HG02610 (cell line): Measurements from ENCODE around the gene NFATC1.

ENCODE experiments used
- ATAC-seq: cut with Tn5 transposase; IDR thresholded peaks from one replicate; pipeline ENCODE4 v1.9.1; 2021; ENCODE audit warnings: mild to moderate bottlenecking, moderate library complexity; ENCODE audit not compliant: unreplicated experiment

NFATC1 gene

GRCh38 chr18:79438898-79439627 lies 43.3 kb downstream of the NFATC1 start:
- ATAC-seq = no peak

DNA sequence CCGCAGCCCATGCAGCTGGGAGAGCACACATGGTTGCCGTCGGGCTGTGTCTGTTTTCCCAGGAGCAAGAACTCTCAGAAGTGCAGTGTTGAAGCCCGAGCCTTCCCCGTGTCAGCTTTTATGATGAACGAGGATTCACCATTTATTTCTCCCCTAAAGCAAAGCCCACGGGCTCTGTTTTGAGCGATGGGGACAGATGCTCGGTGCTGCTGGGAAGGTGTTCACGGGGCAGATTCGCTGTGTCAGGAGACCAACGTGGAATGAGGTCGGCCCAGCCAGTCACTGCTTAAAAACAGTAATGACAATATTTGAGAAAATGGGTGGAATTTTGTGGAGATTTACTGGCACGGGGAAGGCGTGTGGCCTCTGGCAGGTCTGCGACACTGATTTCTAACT lies 43.9 kb downstream of the NFATC1 start:
- no peak for ATAC-seq

DNA sequence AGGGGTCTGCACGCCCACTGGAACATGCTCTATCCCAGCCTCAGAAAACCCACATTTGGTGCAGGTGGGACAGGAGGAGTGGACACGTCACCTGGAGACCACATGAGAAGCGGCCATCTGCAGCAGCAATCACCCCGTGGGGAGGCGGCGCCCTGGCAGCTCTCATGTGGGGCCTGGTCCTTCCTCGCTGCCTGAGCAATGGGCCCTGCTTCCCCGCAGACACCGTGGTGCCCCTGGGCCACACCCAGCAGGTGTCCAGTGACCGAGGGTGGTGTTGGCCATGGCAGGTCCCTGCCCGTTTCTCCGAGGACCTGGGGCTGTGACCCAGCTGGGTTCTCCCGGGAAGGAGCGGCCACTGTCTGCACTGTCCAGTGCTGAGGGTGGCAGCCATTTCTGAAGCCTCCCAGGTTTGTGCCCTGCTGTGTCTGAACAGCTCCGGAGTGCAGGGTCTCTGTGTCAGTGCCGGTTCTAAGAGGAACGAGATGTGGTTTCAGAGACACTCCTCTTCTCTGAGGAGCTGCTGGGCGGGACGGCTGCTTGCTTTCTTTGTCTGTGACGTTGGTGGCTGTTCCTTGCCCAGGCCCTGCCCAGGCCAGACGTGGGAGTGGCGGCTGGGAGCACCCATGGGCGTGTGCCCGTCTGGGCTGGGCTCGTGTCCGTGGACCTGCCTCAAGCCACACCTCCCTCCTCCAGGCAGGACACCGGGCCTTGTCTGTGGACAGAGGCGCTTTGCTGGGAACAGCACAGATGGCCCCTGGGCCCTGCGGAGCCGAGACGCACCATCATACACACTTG lies 44.8 kb downstream of the NFATC1 start:
- no peak for ATAC-seq

- no peak for ATAC-seq
These were observed 45.7 kb downstream of the NFATC1 start for GRCh38 chr18:79441420-79441819.

- no peak for ATAC-seq
These were observed 46.9 kb downstream of the NFATC1 start for GRCh38 chr18:79442508-79443221.

- ATAC-seq = no peak
These were observed 49.5 kb downstream of the NFATC1 start for GRCh38 chr18:79445221-79445620.

DNA sequence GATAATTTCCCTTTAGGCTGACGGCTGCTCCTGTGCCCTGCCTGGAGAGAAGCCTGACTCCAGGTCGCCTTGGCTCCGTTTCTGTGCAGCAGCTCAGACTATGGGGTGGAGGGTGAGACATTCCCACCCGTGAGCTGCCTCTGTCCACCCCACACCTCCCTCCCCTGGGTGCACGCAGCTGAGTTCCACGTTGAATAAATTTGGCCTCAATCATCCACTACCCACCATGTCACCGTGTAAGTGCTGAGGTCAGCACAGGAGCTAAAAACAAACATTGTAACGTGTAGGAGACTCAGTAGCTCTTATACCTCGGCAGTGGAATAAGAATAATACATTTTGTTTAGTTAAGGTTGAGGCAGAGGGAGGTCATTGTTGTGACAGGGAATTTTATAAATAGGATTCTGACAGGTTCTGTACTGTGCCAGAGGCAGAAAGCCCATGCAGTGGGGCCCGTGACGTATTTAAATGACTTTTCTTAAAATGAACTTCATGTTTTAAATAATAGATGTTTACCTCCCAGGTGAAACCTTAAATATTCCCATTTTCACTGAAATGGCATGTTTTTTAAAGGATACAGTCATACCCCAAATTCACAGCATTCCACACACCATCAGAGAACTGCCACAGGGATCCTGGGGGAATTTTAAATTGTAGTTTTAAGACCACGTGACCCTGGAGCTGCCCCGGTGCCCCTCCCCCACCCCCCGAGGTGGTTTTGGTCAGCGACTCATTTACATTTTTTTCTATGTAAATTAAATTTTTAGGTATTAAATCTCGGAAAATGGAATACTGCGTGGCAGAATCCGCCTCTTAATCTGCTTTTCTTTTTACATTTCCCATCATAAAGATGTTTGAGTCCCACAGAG lies 50.2 kb downstream of the NFATC1 start:
- no peak for ATAC-seq

- no peak for ATAC-seq
These were observed 51.2 kb downstream of the NFATC1 start for GRCh38 chr18:79446931-79447330.

DNA sequence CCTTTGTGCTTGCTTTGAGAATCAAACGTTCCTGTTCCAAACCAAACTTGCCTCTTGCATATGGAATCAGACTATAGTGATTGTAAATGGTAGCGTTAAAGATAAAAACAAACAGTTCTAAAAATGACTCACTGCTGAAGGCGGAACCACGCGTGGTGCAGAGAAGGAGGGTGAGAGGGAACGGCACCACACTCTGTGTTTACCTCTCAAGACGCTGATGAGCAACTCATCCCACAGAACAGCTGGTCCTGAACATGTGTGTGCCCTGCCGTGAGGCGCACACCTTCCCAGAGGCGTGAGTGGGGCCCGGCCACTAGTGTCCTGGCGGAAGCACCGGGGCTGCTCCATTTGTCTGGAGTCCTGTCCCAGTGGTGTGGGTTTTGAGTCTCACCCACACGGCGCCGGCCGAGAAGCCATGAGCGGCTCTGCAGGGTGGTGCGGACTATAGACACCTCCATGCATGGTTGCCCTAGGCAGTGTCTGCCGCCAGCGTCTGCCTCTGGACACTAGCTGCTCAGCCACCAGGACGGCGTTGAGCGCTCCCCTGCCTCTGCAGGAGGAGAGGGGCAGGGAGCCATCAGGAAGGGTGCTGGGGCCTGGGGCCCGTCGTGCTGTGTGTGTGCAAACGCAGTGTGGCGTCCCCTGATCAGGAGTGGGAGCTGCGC lies 52.1 kb downstream of the NFATC1 start:
- no peak for ATAC-seq

DNA sequence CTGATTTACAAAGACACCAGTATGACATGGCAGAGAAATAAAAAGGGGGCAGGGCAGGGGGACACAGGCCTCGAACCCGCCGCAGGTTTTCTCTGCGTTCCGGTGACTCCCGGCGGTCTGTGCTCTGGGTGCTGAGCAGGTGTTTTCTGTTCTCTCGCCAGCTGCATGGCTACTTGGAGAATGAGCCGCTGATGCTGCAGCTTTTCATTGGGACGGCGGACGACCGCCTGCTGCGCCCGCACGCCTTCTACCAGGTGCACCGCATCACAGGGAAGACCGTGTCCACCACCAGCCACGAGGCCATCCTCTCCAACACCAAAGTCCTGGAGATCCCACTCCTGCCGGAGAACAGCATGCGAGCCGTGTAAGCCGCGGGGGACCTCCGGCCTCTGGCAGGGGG lies 52.9 kb downstream of the NFATC1 start:
- no peak for ATAC-seq

- ATAC-seq = no peak
These were observed 54.0 kb downstream of the NFATC1 start for GRCh38 chr18:79449551-79450288.

- no peak for ATAC-seq
These were observed 54.8 kb downstream of the NFATC1 start for GRCh38 chr18:79450289-79451080.

DNA sequence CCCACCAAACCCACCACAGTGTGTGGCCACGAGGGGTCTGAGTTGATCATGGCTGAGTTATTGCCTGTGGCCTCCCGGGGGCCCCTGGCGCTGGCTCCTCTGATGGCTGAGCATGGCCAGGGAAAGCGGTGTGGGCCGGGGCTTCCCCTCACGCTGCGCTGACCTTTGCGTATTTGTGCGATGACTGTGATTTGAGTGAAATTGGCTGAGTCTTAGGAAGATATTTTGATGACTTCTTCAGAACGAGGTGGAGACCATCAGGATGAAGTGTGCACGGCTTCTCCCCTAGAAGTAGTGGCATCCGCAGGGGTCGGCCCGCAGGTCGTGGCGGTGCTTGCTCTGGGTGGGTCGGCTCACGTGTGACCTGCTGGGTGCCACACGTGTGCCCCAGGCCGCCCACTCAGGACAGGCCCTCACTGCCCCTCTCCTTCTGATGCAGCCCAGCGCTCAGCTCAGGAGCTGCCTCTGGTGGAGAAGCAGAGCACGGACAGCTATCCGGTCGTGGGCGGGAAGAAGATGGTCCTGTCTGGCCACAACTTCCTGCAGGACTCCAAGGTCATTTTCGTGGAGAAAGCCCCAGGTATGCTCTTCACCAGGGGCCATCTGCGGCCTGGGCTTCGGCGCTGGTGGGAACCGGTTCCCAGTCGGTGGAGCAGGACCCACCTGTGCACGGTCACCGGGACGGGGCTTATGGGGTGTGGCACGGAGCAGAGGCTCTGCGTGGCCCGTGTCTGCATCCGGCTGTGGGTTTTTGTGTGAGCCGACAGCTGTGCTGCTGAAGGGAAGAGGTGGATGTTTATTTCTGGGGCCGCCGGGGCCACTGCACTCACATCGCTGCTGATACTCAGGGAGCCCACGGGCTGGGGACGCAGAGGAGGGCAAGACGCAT lies 55.8 kb downstream of the NFATC1 start:
- ATAC-seq = no peak

DNA sequence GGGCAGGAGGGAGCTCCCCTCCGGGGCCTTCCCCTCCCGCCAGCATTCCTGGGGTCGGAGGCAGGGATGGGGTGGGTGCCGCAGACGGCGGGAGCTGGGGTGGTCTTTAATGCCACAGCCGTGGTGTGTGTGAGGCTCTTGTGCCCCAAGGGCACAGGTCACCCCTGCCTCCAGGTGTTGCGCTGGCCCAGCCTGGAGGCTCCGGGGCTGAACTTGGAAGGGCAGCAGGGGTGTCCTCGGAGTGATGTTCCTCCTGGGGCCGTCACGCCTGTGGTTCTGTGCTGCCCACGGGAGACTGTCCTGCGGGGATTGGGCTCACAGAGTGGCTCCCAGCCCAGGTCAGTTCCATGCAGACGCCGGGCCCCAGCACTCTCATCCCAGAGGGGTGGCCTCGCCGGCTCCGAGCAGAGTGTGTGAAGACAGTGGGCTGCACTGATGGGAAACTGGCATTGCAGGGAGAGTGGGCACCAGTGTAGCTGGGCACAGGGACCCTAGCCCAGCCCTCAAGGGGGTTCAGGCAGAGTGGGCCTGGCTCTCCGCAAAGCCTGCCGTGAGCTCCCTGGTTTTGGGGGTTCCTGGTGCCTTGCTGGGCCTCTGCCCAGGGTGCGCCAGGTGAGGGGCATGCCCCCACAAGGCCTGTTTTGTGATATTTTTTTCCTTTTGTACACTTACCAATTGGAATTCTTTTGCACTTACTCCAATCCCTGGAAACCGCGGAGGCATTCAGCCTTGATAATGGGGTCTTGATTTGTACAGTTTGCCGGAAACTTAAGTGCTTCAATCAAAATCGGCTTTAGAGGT lies 56.7 kb downstream of the NFATC1 start:
- no peak for ATAC-seq

GRCh38 chr18:79452991-79453645 lies 57.4 kb downstream of the NFATC1 start:
- ATAC-seq = no peak
